Neural cell (in vitro differentiated cells): ENCODE data around the gene CLTB.

Experiments used
- TF ChIP-seq, protein P1 (sequence below): fragments of 450-650 bp; IDR thresholded peaks from 2 replicates; pipeline ENCODE4 v1.5.1; 2014; ENCODE audit warnings: antibody characterized with exemption, mild to moderate bottlenecking, moderate library complexity; ENCODE audit not compliant: poor library complexity, severe bottlenecking
- TF ChIP-seq, protein P2 (sequence below): IDR thresholded peaks from 2 replicates; pipeline ENCODE4 v1.6.1; 2012; ENCODE audit warnings: borderline replicate concordance

DNA sequence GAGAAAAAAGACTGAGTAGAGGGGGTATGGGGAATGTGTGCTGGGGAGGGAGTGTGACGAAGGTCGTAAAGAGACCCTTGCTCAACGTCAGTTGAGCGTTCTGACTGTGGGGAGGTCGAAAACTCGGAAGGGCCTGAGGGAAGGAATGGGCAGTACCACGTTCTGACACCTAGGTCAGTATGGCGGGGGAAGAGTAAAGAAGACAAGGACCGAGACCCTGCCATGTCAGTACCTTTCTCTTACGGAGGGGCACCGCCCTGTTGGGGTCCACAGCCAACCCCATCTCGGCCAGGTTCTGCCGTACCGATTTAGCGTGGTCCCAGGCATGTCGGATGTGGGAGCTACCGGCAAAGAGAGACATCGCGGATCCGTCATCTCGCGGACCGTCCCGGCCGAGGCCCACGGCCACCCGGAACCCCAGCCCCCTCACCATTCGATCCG, 28.3 kb downstream of the CLTB start:
- TF ChIP-seq, protein P1, sequence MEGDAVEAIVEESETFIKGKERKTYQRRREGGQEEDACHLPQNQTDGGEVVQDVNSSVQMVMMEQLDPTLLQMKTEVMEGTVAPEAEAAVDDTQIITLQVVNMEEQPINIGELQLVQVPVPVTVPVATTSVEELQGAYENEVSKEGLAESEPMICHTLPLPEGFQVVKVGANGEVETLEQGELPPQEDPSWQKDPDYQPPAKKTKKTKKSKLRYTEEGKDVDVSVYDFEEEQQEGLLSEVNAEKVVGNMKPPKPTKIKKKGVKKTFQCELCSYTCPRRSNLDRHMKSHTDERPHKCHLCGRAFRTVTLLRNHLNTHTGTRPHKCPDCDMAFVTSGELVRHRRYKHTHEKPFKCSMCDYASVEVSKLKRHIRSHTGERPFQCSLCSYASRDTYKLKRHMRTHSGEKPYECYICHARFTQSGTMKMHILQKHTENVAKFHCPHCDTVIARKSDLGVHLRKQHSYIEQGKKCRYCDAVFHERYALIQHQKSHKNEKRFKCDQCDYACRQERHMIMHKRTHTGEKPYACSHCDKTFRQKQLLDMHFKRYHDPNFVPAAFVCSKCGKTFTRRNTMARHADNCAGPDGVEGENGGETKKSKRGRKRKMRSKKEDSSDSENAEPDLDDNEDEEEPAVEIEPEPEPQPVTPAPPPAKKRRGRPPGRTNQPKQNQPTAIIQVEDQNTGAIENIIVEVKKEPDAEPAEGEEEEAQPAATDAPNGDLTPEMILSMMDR, result no peak
- TF ChIP-seq, protein P2, sequence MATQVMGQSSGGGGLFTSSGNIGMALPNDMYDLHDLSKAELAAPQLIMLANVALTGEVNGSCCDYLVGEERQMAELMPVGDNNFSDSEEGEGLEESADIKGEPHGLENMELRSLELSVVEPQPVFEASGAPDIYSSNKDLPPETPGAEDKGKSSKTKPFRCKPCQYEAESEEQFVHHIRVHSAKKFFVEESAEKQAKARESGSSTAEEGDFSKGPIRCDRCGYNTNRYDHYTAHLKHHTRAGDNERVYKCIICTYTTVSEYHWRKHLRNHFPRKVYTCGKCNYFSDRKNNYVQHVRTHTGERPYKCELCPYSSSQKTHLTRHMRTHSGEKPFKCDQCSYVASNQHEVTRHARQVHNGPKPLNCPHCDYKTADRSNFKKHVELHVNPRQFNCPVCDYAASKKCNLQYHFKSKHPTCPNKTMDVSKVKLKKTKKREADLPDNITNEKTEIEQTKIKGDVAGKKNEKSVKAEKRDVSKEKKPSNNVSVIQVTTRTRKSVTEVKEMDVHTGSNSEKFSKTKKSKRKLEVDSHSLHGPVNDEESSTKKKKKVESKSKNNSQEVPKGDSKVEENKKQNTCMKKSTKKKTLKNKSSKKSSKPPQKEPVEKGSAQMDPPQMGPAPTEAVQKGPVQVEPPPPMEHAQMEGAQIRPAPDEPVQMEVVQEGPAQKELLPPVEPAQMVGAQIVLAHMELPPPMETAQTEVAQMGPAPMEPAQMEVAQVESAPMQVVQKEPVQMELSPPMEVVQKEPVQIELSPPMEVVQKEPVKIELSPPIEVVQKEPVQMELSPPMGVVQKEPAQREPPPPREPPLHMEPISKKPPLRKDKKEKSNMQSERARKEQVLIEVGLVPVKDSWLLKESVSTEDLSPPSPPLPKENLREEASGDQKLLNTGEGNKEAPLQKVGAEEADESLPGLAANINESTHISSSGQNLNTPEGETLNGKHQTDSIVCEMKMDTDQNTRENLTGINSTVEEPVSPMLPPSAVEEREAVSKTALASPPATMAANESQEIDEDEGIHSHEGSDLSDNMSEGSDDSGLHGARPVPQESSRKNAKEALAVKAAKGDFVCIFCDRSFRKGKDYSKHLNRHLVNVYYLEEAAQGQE, result peak; percentile 23
